Measurements from ENCODE around the gene CDY2B. TPM values are rescaled to one million over a fixed set of nuclear protein-coding genes. Genes with fewer than 3 reads are reported as not detected.
"Not testable (repeated sequence)": the region's sequence is repeated elsewhere in the genome, so short reads cannot be mapped to it uniquely, and the experiment has no call there.

Gene CDY2B
- total RNA-seq, 2 experiments from 2014 or later: not detected

- H3K4me3 Mint-ChIP-seq; H3K36me3 Mint-ChIP-seq (ENCODE audit: low read depth); H3K9me3 Mint-ChIP-seq; DNase-seq; H3K4me1 Mint-ChIP-seq; H3K27me3 Mint-ChIP-seq; POLR2A ChIA-PET; CTCF ChIA-PET; H3K27ac Mint-ChIP-seq: not testable (repeated sequence)
Measured at GRCh38 chrY:17832149-17832548, 47.9 kb downstream of the CDY2B start.

Other genes with a start within 250 kb of the CDY2B start
- not detected for gene CDY2A, start 145.6 kb upstream of the CDY2B start, total RNA-seq